ENCODE measurements around the gene STX5. TPM values are rescaled to one million over a fixed set of nuclear protein-coding genes. Genes with fewer than 3 reads are reported as not detected.
"Not testable (repeated sequence)": the region's sequence is repeated elsewhere in the genome, so short reads cannot be mapped to it uniquely, and the experiment has no call there.

Gene STX5
- total RNA-seq, 1 donor from 2014 or later: 24.1 TPM

GRCh38 chr11:62860835-62861563, 29.1 kb upstream of the STX5 start:
- TF ChIP-seq CTCF (conservative IDR thresholded peaks at IDR 0.05): no peak
- H3K36me3 Mint-ChIP-seq (ENCODE audit: low read depth): peaks cover 4% of the 10 kb centered on the region
- DNase-seq (ENCODE audit: low read depth, low spot score): no peak
- H3K4me3 Mint-ChIP-seq: no peak overlapping the region
- peaks cover 2% of the 10 kb centered on the region for H3K27me3 Mint-ChIP-seq (ENCODE audit: low read depth)
- H3K4me1 Mint-ChIP-seq: peaks cover 54% of the 10 kb centered on the region
- no peaks in the 10 kb centered on the region for H3K9me3 Mint-ChIP-seq
- no peak overlapping the region for H3K27ac Mint-ChIP-seq (ENCODE audit: unreplicated experiment)

DNA sequence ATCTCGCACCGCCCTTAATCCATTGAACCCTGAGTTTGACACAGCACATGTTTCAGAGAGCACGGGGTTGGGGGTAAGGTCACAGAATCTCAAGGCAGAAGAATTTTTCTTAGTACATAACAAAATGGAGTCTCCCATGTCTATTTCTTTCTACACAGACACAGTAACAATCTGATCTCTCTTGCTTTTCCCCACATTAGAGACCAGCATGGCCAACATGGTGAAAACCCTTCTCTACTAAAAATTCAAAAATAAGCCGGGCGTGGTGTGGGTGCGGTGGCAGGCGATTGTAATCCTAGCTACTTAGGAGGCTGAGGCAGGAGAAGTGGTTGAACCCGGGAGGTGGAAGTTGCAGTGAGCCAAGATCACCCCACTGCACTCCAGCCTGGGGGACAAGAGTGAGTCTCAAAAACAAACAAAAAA, 27.4 kb upstream of the STX5 start:
- H3K27me3 Mint-ChIP-seq (ENCODE audit: low read depth): peaks cover 17% of the 10 kb centered on the region
- peak overlapping the region; percentile 79 for H3K4me3 Mint-ChIP-seq
- H3K4me1 Mint-ChIP-seq: peaks cover 66% of the 10 kb centered on the region
- H3K36me3 Mint-ChIP-seq (ENCODE audit: low read depth): peaks cover 21% of the 10 kb centered on the region
- not testable (repeated sequence) for H3K27ac Mint-ChIP-seq (ENCODE audit: unreplicated experiment); DNase-seq (ENCODE audit: low read depth, low spot score); H3K9me3 Mint-ChIP-seq

- Mint-ChIP-seq H3K27me3 (ENCODE audit: low read depth) (peaks cover 19% of the 10 kb centered on the region), H3K27ac (ENCODE audit: unreplicated experiment) (peak overlapping the region; percentile 72), H3K36me3 (ENCODE audit: low read depth) (peaks cover 32% of the 10 kb centered on the region), H3K9me3 (no peaks in the 10 kb centered on the region), H3K4me1 (peaks cover 72% of the 10 kb centered on the region), H3K4me3 (peak overlapping the region; percentile 98)
- TF ChIP-seq CTCF (conservative IDR thresholded peaks at IDR 0.05): no peak
- no peak for DNase-seq (ENCODE audit: low read depth, low spot score)
Observed at GRCh38 chr11:62858201-62858600, 26.4 kb upstream of the STX5 start.

- peaks cover 21% of the 10 kb centered on the region for H3K27me3 Mint-ChIP-seq (ENCODE audit: low read depth)
- H3K4me3 Mint-ChIP-seq: peak overlapping the region; percentile 98
- peaks cover 74% of the 10 kb centered on the region for H3K4me1 Mint-ChIP-seq
- no peak for DNase-seq (ENCODE audit: low read depth, low spot score)
- H3K9me3 Mint-ChIP-seq: no peaks in the 10 kb centered on the region
- no peak overlapping the region for H3K27ac Mint-ChIP-seq (ENCODE audit: unreplicated experiment)
- peaks cover 38% of the 10 kb centered on the region for H3K36me3 Mint-ChIP-seq (ENCODE audit: low read depth)
- no peak for TF ChIP-seq CTCF (conservative IDR thresholded peaks at IDR 0.05)
Observed at GRCh38 chr11:62857541-62857982, 25.7 kb upstream of the STX5 start.

- no peak for TF ChIP-seq CTCF (conservative IDR thresholded peaks at IDR 0.05)
- Mint-ChIP-seq H3K4me1 (peaks cover 80% of the 10 kb centered on the region), H3K27ac (ENCODE audit: unreplicated experiment) (peak overlapping the region; percentile 100), H3K4me3 (peak overlapping the region; percentile 98), H3K27me3 (ENCODE audit: low read depth) (peaks cover 29% of the 10 kb centered on the region), H3K36me3 (ENCODE audit: low read depth) (peaks cover 46% of the 10 kb centered on the region), H3K9me3 (no peaks in the 10 kb centered on the region)
- no peak for DNase-seq (ENCODE audit: low read depth, low spot score)
Observed at GRCh38 chr11:62856333-62856895, 24.6 kb upstream of the STX5 start.
